NOMO-1 (cell line): Measurements from ENCODE around the gene TBC1D22A.
A peak's percentile ranks its signal among the peaks of the same experiment; 100 is the strongest.

ENCODE experiments used
- DNase-seq, 2 experiments: peaks; one replicate each; lab custom pipeline; 2025; ENCODE audit not compliant: unreplicated experiment in 2 of 2; lab: John Stamatoyannopoulos, UW

TBC1D22A gene

DNA sequence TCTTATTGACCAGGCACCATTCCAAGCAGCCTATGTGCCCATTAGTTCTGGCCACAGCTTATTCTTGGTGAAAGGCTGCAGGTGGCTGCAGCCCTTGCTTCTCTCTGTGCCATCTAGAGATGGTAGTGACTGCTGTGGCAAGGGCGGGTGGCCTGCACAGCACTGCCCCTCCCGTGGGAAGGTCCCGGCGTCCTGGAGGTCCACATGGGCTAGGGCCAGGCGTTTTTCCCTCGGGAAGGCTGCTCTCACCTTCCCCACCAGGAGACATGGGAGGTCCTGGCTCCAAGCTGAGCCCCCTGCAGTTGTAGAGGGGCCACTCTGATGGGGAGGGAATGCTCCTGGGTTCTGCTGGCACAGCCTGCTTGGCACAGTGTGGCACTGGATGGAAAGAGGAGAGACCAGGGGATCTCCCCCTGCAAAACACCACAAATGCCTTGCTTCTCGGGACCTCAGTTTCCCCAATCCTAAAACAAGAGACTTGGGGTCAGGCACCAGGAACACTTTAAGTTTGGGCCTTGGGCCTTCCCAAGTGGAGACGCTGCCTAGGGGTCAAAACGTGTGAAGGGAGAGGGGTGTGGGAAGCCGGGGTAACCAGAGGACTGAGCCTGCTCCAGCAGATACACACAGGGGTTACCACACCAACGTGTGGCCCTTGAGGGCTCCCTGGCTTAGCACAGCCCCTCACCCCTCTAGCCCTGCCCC is 10.0 kb upstream of the TBC1D22A start:
- DNase-seq = no peak

DNA sequence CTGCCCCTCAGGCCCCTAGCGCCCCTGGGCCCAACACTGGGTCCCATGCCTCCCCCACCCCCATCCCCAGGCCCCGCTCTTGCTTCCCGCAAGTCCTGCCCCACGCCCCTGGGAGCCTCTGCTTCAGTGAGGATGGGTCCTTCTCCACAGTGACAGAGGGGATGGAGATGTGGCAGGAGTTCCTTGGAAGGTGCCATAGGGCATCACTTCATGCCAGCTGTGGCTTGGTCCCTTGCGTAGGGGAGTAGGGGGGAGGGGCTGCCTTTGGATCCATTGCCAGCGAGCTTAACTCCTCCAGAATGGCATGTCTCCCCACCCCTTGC is 9.5 kb upstream of the TBC1D22A start:
- DNase-seq = no peak

DNA sequence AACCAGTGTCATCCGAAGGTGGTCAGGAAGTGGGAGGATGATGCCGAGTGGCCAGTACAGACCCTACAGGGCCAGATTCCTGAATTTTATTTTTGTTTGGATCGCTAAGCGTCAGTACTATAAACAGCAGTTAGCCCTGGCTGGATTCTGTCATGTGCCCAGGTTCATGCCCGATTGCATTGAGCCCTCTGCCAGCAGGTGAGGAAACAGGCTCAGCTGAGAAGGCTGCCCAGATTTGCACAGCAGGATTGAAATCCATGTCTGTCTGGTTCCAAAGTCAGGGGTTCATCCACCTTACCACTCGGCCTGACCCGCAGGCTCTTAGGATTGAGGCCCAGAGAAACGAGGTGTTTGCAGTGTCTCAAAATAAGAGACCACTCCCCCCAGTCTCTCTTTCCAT is 9.1 kb upstream of the TBC1D22A start:
- no peak for DNase-seq

DNA sequence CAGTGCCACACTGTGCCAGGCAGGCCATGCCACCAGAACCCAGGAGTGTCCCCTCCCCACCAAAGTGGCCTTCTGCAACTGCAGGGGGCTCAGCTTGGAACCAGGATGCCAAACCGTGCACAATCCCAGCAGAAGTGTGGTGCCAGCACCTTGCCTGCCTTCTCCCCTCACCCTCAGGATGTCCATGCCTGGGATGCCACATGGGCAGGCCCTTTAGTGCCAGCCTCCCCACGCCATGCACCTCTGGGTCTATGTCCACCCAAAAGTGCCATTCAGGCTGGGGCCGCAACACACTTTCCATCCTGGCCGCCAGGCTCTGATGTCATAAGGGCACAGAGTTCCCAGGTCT is 8.7 kb upstream of the TBC1D22A start:
- no peak for DNase-seq

DNA sequence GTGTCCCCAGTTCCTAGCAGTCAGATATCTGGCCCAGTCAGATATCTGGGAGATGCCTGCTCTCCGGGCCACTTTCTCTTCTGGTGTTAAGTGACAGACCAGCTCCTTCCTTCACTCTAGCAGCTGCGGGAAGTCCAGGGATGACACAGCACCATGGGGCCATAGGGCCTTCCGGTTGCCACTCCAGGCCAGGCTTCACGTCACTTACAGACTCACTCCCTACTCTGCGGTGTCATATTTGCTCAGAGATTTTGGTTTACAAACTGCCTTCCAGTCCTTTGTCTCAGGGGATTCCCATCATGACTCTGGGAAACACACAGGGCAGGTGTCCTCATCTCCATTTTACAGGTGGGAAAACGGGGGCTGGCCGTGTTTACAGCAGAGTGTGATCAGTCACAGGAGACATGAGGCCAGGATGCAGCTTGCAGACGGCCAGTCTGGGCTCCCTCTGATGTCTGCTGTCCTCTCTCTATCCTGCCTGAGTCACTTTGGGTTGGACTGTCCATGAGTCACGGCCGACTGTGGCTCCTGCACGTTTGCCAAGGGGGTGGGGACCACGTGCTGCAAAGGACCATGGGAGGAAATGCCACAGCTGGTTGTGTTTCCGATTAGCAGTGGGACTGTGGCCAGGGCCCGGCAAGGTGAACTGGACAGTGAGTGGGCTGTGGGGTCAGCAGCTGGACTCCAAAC is 8.2 kb upstream of the TBC1D22A start:
- DNase-seq = peak; percentile 70 to 83

DNA sequence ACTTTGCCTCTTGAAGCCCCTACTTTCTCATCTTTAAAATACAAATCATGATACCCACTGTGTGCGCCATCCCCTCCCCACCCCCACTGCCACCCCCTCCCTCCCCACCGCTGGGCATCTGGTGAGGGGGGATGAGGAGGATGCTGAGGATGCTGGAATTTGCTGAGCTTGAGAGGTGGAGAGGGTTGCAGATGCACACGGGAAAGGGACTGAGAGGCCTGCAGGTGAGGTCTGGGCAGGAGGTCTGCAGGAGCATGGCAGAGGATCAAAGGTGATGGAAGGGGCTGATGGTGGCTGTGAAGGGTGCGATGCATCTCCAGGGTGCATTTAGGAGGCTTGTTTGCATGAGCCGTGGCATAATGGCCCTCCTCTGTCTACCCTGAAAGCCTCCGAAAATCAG is 7.6 kb upstream of the TBC1D22A start:
- no peak for DNase-seq

DNA sequence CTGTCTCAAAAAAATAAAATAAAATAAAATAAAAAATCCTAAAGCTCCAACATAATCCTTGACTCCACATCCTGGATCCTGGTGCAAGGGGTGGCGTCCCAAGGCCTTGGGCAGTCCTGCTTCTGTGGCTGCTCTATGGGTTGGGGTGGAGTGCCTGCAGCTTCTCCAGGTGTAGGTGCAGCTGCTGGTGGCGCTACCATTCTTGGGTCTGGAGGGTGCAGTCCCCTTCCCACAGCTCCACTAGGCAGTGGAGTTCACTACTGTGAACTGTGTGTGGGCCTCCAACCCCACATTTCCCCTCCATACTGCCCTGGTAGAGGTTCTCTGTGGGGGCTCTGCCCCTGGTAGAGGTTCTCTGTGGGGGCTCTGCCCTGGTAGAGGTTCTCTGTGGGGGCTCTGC is 6.9 kb upstream of the TBC1D22A start:
- no peak for DNase-seq

DNA sequence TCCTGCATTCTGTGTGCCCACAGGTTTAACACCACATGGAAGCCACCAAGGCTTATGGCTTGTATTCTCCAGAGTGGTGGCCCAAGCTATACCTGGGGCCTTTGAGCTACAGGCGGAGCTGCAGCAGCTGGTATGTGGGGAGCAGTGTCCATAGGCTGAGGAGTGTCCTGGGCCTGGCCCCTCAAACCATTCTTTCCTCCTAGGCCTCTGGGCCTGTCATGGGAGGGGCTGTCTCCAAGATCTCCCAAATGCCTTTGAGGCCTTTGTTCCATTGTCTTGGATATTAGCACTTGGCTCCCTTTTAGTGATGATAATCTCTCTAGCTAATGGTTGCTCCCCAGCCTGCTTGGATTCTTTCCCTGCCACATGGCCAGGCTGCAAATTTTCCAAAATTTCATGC is 6.4 kb upstream of the TBC1D22A start:
- DNase-seq = no peak

DNA sequence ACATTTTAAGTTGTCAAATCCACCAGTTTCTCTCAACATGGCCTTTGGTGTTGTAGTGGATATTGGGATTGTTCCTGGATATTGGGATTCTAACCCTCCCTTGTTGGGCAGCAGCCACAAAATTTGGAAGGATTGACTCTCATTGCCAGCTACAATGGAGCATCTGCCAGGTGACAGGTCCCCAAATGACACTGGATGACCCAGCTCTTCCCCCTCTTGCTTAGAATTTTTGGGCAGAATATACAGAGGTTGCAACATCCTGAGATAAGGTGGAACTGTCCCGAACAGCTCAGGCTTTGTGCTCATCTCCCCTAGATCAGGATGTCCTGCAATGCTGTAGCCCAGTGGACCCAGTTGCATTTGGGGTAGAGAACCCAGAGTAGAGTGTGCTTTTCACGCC is 5.3 kb upstream of the TBC1D22A start:
- no peak for DNase-seq

DNA sequence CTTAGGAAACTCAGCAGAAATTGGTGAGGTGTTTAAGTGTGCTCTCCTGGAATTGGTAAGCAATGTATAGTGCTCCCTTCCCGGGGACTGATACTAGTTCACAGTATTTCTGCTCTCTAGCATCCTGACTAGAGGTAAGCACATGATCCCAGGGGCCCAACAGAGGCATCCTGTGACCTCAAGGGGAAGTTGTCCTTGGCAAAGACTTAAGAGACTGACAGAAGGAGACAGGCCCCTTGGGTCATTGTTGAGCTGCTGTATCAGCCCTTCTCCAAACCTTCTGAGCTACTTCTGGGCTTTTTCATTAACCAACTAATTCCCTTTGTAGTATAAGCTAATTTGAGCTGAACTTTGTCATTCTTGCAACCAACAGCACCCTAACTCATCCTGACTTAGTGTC is 4.3 kb upstream of the TBC1D22A start:
- peak in 1 of 2 experiments; percentile 37 for DNase-seq

DNA sequence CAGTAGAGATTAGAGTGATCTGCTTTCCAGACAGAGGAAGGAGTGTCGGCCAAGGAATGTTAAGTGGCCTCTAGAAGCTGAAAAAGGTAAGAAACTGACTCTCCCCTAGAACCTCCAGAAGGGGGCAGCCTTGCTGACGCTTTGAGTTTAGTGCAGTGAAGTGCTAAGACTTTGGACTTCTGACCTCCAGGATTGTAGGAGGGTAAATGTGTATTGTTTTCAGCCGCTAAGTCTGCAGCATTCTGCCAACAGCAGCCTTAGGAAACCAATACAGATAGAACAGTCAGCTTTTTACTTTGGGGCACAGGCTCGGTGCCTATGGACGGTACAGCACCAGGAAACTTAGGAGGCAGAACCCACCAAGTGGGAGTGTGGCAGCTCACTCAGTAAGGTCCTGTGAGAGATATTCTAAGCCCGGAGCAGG is 3.6 kb upstream of the TBC1D22A start:
- peak; percentile 58 to 60 for DNase-seq

DNA sequence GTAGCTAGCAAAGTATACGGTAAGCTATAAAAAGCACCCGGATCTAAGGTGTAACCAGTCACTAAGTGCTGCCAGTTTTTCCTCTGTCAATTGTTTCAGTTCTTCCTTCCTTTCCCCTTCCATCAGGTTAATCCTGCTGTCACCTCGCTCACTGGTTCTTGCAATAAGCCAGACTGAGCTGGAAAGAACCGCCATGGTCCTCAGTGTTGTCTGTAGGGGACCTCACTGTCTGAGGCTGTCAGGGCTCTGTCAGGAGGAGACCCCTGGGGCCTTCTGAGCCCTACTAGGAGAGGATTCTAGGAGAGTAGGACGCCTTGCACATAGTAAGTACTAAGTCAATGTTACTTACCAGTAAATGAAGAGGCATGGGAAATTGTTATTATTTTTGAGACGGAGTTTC is 1.4 kb upstream of the TBC1D22A start:
- DNase-seq = no peak

DNA sequence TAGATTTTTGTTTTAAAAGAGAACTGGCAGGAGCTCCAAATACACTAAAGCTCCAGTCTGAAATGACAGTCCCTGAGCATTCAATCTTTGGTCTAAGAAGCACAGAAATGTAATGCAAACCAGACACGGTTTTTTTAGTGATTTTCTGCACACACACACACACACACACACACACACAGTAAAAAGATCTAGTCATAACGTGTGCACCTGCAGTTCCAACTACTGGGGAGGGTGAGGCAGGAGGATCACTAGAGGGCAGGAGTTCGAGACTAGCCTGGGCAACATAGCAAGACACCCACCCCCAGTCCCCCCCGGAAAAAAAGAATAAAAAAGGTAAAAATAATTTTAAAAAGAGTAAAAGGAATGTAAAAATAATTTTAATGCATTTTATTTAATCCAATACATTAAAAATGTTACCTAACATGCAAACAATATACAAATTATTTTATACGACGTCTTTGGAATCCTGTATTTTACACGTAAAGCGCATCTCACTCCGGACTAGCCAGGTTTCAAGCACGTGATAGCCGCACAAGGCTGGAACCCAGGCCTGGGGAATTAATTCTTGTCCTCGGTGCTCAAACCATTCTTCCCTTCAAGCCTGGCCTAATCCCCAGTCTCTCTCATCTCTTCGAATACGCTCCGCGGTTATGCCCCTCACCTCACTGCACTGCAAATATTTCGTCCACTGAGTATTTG is 762 bp upstream of the TBC1D22A start:
- peak in 1 of 2 experiments; percentile 36 for DNase-seq

DNA sequence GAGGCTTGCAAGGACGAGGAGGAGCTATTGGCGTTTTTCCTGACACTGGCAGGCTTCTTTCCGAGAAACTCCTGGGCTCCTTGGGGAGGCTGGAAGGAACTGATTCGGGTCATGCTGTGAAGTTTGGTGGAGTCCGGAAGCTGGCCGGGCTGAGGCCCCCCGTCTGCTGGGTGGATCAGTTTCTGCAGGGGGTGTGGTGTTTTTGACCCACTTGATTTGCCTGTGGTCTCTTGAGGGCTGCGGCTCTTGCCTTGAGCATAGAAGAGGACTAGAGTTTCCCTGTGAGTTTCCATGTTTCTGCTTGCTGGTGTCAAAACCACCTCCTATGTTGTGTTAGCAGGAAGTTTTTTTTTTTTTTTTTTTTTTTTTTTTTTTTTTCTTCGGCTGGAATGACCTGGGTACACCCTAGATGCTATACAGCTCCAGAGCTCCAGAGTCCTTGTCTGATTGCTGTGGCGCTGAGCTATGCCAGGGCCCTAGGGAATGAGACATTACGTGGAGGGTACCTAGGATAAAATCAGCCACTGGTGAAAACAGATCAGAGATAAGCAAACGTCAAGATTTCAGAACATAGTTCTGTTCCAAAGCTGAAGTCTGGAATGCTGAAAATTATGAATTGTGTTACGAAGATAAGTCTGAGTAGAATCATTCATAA is 728 bp downstream of the TBC1D22A start:
- peak in 1 of 2 experiments; percentile 27 for DNase-seq

DNA sequence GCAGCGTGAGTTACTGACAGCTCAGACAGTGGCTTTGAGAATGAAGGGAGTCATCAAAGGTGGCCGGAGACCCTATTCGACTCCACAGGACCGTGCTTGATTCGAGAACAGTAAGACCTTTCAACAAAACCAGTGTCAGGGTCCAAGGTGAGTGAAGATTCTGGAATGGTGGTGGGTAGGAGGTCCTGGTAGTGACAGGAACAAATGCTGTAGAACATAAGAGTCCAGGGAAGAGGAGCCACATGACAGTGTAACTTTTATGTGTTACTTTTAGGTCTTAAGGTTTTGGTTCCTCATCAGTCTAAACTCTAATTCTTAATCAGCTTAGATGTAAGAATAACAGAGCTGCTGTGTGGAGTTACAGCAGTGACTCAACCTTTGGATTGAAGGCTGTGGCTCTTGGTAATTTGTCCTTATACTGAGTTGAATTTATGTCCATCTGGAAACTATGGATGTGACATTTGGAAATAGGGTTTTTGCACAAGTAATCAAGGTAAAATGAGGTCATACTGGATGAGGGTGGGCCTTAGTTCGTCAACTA is 1.8 kb downstream of the TBC1D22A start:
- DNase-seq = no peak

DNA sequence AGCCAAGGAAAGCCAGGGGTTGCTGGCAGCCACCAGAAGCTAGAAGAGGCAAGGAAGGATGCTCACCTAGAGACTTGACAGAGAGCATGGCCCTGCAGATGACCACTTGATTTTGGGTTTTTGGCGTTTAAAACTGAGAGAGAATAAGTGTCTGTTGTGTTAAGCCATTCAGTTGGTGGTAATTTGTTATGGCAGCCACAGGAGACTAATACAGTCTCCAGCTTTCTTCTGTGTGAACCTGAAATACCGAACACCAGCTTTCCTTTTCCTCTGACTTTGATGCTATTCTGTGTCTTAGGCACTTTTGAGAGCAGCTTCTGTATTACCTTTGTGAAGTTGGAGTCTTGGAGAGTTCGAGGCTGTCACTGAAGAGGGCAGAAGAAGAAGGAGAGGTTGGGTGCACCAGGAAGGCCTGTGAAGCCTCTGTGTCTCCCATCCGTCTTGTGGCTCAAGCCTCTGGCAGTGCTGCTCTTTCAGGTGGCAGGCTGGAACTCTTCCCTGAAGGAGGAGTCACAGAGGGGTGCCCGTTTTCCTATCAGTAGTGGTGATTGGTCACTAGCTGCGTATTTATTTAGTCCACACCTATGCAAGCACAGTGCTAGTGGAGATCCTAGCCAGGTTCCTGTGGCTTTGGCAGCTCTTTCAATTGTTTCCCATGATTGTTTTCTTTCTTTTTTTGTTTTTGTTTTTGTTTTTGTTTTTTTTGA is 2.5 kb downstream of the TBC1D22A start:
- DNase-seq = no peak

DNA sequence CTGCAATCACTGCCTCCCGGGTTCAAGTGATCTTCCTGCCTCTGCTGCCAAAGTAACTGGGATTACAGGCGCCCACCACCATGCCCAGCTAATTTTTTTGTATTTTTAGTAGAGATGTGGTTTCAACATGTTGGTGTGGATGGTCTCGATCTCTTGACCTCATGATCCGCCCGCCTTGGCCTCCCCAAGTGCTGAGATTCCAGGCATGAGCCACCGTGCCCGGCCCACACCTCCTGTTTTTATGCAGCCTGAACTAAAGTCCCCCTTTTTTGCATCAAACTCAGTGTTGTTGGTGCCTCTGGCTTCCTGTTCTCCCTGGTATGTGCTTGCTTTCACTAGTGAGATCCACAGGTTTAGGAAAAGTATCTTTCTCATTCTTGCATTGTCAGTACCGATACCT is 4.2 kb downstream of the TBC1D22A start:
- DNase-seq = no peak

DNA sequence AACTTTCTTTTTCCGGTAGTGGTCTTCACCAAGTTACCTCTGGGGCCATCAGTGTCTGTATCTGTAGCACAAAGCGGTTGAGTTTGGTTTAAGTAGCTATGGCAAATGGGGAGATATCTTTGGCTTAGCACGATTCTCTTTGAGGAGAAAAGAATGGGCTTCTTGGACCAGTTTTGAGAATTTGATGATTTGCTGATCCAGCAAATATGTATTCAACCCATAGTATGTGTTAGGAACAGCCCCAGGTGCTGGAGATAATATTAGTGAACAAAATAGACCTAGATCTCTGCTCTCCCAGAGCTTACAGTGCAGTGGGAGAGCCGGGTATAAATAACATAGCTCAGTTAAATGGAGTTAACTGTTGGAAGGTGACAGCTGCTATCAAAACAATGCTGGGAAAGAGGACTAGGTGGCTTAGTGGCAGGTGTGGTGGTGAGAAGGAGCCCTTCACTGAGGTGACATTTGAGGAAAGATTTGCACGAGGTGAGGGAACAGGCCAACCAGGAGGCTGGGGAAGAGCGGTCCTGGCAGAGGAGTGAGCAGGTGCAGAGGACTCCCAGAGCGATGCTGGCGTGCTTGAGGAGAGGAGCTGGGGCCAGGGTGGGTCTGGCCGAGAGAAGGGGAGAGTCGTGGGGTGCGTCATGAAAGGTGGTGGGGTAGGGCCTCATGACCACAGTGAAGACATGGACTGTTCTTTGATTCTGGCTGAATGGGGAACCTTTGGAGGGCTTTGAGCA is 5.0 kb downstream of the TBC1D22A start:
- no peak for DNase-seq

DNA sequence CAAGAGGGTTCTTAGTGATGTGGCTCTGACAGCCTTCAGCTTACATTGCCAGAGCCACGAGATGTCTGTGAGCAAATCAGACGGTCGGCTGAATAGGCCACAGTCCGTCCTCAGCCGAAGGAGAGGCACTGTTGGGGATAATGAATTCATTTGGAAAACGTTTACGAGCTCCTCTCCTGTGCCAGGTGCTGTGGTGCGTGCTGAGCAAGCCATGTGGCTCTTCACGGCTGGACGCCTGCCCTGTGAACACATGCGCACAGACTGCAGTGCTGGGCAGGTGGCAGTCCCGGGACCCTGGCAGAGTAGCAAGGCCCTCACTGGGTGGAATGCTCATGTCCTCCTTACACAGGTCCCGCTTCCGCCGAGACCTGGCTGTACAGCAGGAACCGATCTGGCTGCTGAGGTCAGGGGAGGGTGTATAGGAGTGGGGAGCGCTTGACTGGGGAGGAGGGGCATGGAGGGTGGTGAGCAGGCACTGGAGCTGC is 6.8 kb downstream of the TBC1D22A start:
- DNase-seq = no peak

DNA sequence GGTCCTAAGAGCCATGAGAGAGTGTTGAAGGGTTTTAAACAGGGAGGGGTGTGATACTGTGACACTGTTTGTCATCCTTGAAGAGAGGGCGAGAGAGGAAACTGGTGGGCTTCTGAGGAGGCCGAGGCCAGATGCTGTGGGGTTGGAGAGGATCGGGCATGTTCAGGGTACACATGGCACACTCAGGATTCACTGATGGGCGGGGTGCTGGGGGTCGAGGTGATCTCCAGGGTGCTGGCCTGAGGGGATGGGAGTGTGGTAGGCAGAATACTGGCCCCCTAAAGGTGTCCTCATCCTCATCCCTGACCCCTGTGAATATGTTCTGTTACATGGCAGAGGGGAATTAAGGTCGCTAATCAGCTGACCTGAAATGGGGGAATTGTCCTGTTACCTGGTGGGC is 7.3 kb downstream of the TBC1D22A start:
- no peak for DNase-seq
